Bladder microvascular endothelial cell (primary cell): ENCODE results near the gene CGB2. TPM values are rescaled to one million over a fixed set of nuclear protein-coding genes. Genes with fewer than 3 reads are reported as not detected.

Experiments
- total RNA-seq: library from RNA; depleted of rRNA; stranded (reverse); fragments of >200 nt; gene quantifications from 2 replicates; pipeline ENCODE4 v1.2.3, GENCODE V29; 2014

CGB2 gene
- total RNA-seq: not detected in 2 replicates

DNA sequence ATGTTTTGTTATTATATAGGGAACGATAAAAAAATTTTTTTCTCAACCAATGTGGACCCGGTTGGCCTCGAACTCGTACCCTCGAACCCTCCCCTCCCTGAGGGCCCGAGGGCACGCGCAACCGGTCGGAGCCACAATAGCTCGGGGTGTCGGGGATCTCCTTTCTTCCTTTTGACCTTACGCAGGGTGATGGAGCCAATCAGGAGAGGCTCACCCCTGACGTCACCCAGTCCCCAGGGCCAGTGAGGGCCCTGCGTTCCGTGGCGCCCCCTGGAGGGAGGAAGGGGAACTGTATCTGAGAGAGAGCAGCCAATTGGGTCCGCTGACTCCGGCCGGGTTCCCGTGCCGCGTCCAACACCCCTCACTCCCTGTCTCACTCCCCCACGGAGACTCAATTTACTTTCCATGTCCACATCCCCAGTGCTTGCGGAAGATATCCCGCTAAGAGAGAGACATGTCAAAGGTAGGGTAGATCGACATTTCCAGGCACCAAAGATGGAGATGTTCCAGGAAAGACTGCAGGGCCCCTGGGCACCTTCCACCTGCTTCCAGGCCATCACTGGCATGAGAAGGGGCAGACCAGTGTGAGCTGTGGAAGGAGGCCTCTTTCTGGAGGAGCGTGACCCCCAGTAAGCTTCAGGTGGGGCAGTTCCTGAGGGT, at the start of gene CGB2:
Gene CGB2, plus strand, starts transcription at position 249 of the 660 bp plus-strand sequence. Its CDS starts 206 bp downstream, at position 455.

DNA sequence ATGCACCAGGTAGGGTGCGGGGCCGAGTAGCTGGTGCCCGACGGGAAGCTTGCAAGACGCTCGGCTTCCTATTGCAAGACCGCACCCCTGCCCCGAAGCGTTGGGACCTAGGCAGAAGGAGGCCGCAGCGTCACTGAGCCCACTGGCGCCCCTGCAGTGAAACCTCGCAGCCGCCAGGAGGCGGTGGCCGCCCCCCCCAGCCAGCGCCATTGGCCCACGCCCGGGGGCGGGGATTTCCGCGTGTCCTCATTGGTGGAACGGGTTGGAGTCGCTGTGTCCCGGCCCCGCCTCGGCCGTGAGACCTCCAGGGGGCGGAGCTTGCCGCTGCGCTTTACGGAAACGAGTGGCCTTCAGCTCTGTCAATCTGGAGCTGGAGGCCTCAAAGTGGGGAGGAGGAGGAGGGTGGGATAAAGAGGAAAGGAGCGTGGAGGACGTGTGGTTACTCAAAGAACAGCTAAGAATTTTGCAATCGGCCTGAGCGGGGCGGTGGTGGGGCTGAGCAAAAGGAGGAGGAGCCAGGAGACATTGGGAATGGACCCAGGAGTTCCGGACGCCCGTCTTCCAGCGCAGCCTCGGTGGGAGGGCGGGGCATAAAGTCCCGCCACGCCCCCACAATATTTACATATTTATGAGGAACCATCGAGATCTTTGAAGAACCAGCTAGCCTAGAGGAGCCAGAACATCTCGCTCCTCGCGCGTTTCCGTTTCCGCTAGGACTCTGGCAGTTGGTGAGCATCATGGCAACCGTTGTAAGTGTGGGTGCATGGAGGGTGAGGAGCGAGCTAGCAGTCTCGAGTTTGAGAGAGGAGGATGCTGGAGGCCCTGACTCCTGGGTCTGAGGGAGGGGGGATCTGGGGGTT, 38.3 kb upstream of the CGB2 start, which contains the start of the genes GYS1 and RUVBL2:
Gene GYS1, minus strand, starts transcription at position 135 of the 860 bp plus-strand sequence. CDS start 197 bp downstream, outside the sequence.
Gene RUVBL2, plus strand, starts transcription at position 713 of the 860 bp plus-strand sequence. Its CDS starts 25 bp downstream, at position 738.

DNA sequence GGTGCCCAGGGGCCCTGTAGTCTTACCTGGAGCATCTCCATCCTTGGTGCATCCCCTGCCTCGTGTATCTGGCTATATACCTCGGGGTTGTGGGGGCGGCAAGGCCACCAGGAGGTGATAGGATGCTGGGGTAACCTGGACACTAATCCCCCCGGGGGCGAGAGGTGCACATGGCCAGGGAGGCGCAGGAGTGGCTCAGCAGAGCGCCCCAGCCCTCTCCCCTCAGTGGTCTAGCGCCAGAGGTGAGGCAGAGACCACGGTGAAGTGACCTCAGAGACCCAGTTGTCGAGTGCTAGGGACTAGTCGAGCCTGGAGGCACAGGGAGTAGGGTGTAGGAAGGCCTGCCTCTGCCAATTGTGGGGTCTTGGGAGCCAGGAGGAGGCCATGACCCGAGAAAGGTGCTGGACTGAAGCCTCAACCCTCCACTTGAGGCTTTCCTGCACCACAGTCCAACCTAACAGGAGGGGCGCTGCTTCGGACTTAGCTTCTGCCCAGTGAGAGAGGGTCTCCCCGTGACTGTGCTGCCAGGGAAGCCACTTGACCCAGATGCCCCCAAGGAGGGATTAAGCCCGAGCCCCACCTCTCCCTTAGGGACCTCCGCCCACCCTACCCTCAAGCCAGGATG, 14.5 kb upstream of the CGB2 start, which contains the start of gene LHB:
Gene LHB, minus strand, starts transcription at position 51 of the 625 bp plus-strand sequence. Its CDS starts 10 bp downstream, at position 41.

DNA sequence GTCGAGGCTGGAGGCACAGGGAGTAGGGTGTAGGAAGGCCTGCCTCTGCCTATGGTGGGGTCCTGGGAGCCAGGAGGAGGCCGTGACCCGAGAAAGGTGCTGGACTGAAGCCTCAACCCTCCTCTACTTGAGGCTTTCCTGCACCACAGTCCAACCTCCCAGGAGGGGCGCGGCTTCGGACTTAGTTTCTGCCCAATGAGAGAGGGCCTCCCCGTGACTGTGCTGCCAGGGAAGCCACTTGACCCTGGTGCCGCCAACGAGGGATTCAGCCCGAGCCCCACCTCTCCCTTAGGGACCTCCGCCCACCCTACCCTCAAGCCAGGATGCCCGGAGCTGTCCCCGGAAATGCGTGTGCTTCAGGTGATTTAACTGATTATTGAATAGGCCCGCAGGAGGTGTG, 7.5 kb upstream of the CGB2 start, which contains the start of gene CGB3:
Gene CGB3, minus strand, starts transcription at position 101 of the 400 bp plus-strand sequence. CDS start 362 bp downstream, outside the sequence.

DNA sequence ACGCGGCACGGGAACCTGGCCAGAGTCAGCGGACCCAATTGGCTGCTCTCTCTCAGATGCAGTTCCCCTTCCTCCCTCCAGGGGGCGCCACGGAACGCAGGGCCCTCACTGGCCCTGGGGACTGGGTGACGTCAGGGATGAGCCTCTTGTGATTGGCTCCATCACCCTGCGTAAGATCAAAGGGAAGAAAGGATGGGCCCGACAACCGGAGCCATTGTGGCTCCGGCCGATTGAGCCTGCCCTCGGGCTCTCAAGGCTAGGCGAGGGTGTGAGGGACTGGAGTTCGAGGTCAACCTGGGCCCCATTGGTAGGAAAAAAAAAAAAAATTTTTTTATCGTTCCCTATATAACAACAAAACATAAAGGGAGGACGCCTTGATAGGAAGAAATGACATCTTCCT, 5.1 kb downstream of the CGB2 start, which contains the start of gene CGB1:
Gene CGB1, minus strand, starts transcription at position 81 of the 400 bp plus-strand sequence. CDS start 184 bp downstream, outside the sequence.

DNA sequence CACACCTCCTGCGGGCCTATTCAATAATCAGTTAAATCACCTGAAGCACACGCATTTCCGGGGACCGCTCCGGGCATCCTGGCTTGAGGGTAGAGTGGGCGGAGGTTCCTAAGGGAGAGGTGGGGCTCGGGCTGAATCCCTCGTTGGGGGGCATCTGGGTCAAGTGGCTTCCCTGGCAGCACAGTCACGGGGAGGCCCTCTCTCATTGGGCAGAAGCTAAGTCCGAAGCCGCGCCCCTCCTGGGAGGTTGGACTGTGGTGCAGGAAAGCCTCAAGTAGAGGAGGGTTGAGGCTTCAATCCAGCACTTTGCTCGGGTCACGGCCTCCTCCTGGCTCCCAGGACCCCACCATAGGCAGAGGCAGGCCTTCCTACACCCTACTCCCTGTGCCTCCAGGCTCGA, 11.9 kb downstream of the CGB2 start, which contains the start of gene CGB5:
Gene CGB5, plus strand, starts transcription at position 301 of the 400 bp plus-strand sequence. CDS start 362 bp downstream, outside the sequence.

DNA sequence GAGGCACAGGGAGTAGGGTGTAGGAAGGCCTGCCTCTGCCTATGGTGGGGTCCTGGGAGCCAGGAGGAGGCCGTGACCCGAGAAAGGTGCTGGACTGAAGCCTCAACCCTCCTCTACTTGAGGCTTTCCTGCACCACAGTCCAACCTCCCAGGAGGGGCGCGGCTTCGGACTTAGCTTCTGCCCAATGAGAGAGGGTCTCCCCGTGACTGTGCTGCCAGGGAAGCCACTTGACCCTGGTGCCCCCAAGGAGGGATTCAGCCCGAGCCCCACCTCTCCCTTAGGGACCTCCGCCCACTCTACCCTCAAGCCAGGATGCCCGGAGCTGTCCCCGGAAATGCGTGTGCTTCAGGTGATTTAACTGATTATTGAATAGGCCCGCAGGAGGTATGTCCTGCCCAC, 17.3 kb downstream of the CGB2 start, which contains the start of gene CGB8:
Gene CGB8, minus strand, starts transcription at position 101 of the 400 bp plus-strand sequence. CDS start 372 bp downstream, outside the sequence.

DNA sequence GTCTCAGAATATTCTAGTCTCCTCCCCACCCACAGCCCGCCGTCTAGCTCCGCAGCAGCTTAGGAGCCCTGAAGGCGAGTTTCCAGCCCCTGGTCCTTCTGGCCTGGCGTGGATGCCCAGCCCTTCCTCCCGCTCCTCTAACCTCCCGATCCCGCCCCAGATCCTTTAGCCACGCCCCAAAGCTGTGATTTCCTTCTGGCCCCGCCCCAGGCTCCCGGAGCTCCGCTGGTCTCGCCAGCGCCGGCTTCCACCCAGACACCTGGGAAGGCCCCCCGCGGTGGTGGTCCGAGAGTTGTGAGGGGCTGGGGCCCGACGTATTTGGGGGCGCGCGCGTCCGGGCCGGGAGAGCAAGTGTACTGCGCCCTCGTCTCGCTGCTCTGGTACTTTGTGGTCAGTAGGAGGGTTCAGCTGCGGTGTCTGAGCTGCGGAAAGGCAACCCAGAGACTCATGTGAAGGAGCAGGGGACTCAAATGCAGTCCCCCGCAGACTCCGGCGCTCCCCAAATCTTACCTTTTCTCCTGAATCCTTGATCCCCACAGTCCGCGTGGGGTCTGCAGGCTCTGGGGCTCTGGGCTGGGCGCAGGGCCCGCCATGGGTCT, 26.0 kb downstream of the CGB2 start, which contains the start of gene CGB7:
Gene CGB7, minus strand, starts transcription at position 114 of the 599 bp plus-strand sequence. CDS start 2,374 bp downstream, outside the sequence.

DNA sequence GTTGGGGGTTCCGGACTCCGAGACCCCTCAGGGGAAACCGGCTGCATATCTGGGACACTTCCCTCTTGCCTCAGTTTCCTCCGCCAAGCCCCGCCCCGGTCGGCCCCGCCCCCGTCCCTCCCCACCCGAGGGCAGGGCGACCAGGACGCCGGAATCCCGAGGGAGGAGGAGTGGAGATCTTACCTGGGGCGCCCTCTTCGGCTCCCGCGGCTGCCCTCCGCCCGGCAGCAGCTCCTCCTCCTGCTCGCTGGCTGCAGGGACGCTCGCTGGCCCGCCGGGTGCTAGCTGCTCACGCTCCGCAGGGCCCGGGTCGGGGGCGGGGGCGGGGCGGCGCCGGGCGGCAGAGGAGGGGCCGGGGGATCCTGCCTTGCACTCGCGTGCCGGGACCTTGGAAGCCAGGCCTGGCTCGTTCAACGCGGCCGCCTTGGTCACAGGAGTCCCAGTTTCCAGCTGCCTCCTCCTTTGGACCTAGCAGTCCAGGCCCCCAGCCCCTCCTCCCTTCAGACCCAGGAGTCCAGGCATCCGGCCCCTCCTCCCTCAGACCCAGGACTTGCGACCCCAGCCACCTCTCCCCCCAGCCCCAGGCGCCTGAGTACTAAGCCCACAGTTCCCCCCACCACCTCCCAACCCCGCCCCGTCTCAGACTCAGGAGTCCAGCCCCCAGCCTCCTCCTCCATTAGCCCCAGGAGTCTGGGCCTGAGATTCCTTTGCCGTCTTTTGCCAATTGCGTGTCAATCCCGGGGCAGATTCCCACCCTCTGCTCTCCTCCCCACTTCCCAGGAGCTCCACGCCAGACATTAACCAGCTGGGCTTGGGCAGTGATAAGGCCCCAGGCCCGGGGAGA, 33.3 kb downstream of the CGB2 start, which contains the start of gene NTF4:
Gene NTF4, minus strand, starts transcription at position 51 of the 844 bp plus-strand sequence. CDS start 2,821 bp downstream, outside the sequence.

Other genes starting within 250 kb of the CGB2 start
- 31.7 and 33.9 TPM in 2 replicates for gene BCAT2, start 220.9 kb upstream of the CGB2 start, total RNA-seq
- 5.7 and 9.9 TPM in 2 replicates for gene HSD17B14, start 195.4 kb upstream of the CGB2 start, total RNA-seq
- gene PLEKHA4, start 163.3 kb upstream of the CGB2 start, total RNA-seq: 0.32 and 4.3 TPM in 2 replicates
- gene PPP1R15A, start 159.5 kb upstream of the CGB2 start, total RNA-seq: 22.8 and 63.6 TPM in 2 replicates
- gene TULP2, start 133.1 kb upstream of the CGB2 start, total RNA-seq: 0.13 and 0.16 TPM in 2 replicates
- gene NUCB1, start 131.6 kb upstream of the CGB2 start, total RNA-seq: 158 and 247 TPM in 2 replicates
- not detected in 2 replicates for gene DHDH, start 98.2 kb upstream of the CGB2 start, total RNA-seq
- gene BAX, start 77.0 kb upstream of the CGB2 start, total RNA-seq: 90.2 and 164 TPM in 2 replicates
- gene FTL, start 66.6 kb upstream of the CGB2 start, total RNA-seq: 707 and 962 TPM in 2 replicates
- 24.0 and 25.6 TPM in 2 replicates for gene GYS1, start 38.6 kb upstream of the CGB2 start, total RNA-seq
- 199 and 209 TPM in 2 replicates for gene RUVBL2, start 38.0 kb upstream of the CGB2 start, total RNA-seq
- 0.16 TPM in 1 of 2 replicates, not detected in the other for gene LHB, start 14.8 kb upstream of the CGB2 start, total RNA-seq
- gene CGB3, start 7.6 kb upstream of the CGB2 start, total RNA-seq: not detected in 2 replicates
- gene CGB1, start 5.0 kb downstream of the CGB2 start, total RNA-seq: not detected in 2 replicates
- gene CGB5, start 12.0 kb downstream of the CGB2 start, total RNA-seq: not detected in 2 replicates
- gene CGB8, start 17.2 kb downstream of the CGB2 start, total RNA-seq: not detected in 2 replicates
- gene CGB7, start 25.9 kb downstream of the CGB2 start, total RNA-seq: under 0.01 TPM in 1 of 2 replicates, not detected in the other
- gene NTF4, start 32.9 kb downstream of the CGB2 start, total RNA-seq: not detected in 2 replicates
- not detected in 2 replicates for gene KCNA7, start 40.8 kb downstream of the CGB2 start, total RNA-seq
- 141 and 222 TPM in 2 replicates for gene SNRNP70, start 53.6 kb downstream of the CGB2 start, total RNA-seq
- 1.4 and 1.5 TPM in 2 replicates for gene LIN7B, start 82.5 kb downstream of the CGB2 start, total RNA-seq
- gene C19orf73, start 87.3 kb downstream of the CGB2 start, total RNA-seq: 0.65 and 0.88 TPM in 2 replicates
- 3.4 and 3.9 TPM in 2 replicates for gene PPFIA3, start 87.7 kb downstream of the CGB2 start, total RNA-seq
- 0.06 TPM in 1 of 2 replicates, not detected in the other for gene HRC, start 123.5 kb downstream of the CGB2 start, total RNA-seq
- 19.8 and 24.1 TPM in 2 replicates for gene TRPM4, start 125.9 kb downstream of the CGB2 start, total RNA-seq